Erythroblast (primary cell): ENCODE measurements around the gene SAV1.

Source experiments
- GATA1 ChIP-seq: IDR thresholded peaks from 2 replicates; pipeline ENCODE4 v1.6.1; 2011; ENCODE audit warnings: low read depth, mild to moderate bottlenecking, control low read depth, low read length, moderate library complexity
- POLR2A ChIP-seq: IDR thresholded peaks from 2 replicates; pipeline ENCODE4 v1.6.1; 2011; ENCODE audit warnings: mild to moderate bottlenecking, low read length

GRCh38 chr14:50631408-50631821 lies 36.7 kb downstream of the SAV1 start:
- TF ChIP-seq POLR2A: no peak
- no peak for TF ChIP-seq GATA1
